Endometrium (tissue), 2 donors: Measurements from ENCODE around the gene LRCOL1.

ENCODE experiments used
- FAIRE-seq: peaks from 2 replicates; lab custom pipeline; 2012; peaks lifted over from hg19 to GRCh38; lab: Jason Lieb, UNC
- donor health status: control.
- donor health status: control.

Gene LRCOL1

GRCh38 chr12:132610051-132610759 is at the start of gene LRCOL1:
Gene LRCOL1, minus strand, starts transcription at chr12:132610582. Its CDS starts 4,331 bp downstream, at chr12:132606251.
- no peak for FAIRE-seq

- no peak for FAIRE-seq
Observed at GRCh38 chr12:132660052-132660451, 49.7 kb upstream of the LRCOL1 start.

GRCh38 chr12:132659146-132659545 is 48.8 kb upstream of the LRCOL1 start:
- FAIRE-seq: no peak

GRCh38 chr12:132658149-132658894 is 47.9 kb upstream of the LRCOL1 start:
- FAIRE-seq: no peak

GRCh38 chr12:132657004-132657727 is 46.8 kb upstream of the LRCOL1 start:
- FAIRE-seq: no peak

GRCh38 chr12:132653567-132654290 is 43.3 kb upstream of the LRCOL1 start:
- no peak for FAIRE-seq

- no peak for FAIRE-seq
Observed at GRCh38 chr12:132651444-132652100, 41.2 kb upstream of the LRCOL1 start.

- FAIRE-seq: no peak
Observed at GRCh38 chr12:132649226-132649945, 39.0 kb upstream of the LRCOL1 start.

- no peak for FAIRE-seq
Observed at GRCh38 chr12:132648616-132649225, 38.3 kb upstream of the LRCOL1 start.

GRCh38 chr12:132647858-132648257 is 37.5 kb upstream of the LRCOL1 start:
- FAIRE-seq: no peak

- FAIRE-seq: no peak
Observed at GRCh38 chr12:132646850-132647249, 36.5 kb upstream of the LRCOL1 start.

- FAIRE-seq: no peak
Observed at GRCh38 chr12:132642846-132643835, 32.8 kb upstream of the LRCOL1 start.

GRCh38 chr12:132641811-132642650 is 31.6 kb upstream of the LRCOL1 start:
- no peak for FAIRE-seq

- FAIRE-seq: no peak
Observed at GRCh38 chr12:132640936-132641335, 30.6 kb upstream of the LRCOL1 start.

- no peak for FAIRE-seq
Observed at GRCh38 chr12:132639956-132640520, 29.7 kb upstream of the LRCOL1 start.

GRCh38 chr12:132638541-132639408 is 28.4 kb upstream of the LRCOL1 start:
- FAIRE-seq: no peak

GRCh38 chr12:132637811-132638210 is 27.4 kb upstream of the LRCOL1 start:
- FAIRE-seq: no peak
